G401.6 (cell line): ENCODE measurements around the gene MAP3K20.
"Not testable (repeated sequence)": the region's sequence is repeated elsewhere in the genome, so short reads cannot be mapped to it uniquely, and the experiment has no call there.

ENCODE experiments used
- FAIRE-seq: peaks from 2 replicates; lab custom pipeline; 2012; peaks lifted over from hg19 to GRCh38; lab: Jason Lieb, UNC

Gene MAP3K20

DNA sequence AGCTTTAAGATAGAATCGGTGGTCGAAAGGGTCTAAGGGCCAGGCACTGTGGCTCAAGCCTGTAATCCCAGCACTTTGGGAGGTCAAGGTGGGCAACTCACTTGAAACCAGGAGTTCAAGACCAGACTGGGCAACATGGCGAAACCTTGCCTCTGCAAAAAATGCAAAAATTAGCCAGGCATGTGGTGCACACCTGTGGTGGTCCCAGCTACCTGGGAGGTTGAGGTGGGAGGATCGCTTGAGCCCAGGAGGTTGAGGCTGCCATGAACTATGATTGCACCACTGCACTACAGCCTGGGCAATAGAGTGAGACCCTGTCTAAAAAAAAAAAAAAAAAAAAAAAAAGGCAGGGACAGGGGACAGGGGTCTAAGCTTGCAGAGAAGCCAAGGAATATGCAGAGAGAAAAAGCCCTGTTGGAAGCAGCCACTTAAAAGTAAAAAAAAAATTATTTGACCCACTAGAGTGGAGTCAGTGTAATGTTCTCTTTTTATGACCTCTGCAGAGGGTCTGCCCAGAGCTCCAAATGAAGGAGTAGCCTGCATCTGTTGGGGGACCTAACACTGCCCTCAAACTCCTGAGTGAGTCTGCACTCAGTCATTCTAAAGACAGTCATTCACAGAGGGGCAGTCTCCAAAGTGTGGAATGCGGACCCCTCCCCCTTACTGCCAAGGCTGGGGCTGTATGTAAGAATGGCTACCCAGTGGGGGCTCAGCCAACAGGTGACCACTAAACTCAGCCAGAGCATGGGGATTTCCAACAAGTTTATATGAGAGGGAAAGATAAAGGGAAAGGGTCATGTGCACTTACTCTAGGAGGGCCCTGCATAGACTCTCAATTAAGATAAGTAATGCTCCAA is 160.5 kb downstream of the MAP3K20 start:
- FAIRE-seq: no peak

DNA sequence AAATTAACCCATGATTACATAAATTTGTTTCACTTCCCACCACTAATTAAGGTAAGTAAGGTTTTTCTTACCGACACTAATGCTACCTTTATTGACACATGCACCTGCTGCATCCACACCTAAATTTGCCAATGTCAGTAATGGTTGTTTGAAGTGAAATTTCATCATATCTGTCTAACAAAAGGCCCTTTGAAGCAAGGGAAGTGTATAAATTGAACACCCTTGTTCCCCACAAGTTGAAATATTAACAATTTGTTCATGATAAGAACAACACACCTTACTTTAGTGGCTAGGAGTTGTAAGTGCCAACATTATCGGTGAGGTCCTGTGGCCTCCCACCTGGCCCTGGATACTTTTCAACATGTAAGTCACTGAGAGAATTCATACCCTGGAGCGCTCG is 162.7 kb downstream of the MAP3K20 start:
- no peak for FAIRE-seq

DNA sequence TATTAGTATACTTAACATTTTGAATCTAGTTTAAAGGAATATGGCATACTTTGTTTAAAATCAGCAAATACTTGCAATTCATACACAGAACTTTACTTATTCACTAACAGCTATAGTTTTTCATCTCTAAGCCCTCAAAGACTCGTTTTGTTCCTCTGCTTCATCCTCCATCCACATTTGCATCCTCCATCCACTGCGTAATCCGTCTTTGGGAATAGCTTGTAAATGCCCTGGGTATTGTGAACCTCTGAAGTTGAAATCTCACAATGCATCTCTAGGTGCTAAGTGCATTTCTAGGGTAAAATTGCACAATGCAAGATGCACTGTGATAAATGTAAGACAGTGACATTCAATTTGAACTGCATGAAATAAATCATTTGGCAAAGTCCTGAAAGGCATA is 163.2 kb downstream of the MAP3K20 start:
- FAIRE-seq: no peak

DNA sequence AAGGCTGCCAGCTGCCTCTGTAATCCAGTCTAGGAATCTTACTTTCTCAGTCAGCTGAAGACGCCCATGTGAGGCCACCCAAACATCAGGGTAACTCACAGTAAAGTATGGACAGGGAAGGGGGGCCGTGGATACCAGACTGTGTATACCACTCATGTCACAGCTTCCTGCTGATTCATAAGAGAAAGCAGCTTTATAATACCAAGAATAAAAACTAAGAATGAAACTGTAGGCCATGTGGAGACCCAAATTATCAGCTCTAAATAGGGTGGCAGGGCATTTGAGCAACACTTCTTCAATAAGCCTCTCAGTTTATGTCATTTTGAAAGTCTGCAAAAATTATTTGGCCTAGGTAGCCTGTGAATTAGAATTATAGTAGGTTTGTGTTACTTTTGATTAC is 164.0 kb downstream of the MAP3K20 start:
- FAIRE-seq: no peak

DNA sequence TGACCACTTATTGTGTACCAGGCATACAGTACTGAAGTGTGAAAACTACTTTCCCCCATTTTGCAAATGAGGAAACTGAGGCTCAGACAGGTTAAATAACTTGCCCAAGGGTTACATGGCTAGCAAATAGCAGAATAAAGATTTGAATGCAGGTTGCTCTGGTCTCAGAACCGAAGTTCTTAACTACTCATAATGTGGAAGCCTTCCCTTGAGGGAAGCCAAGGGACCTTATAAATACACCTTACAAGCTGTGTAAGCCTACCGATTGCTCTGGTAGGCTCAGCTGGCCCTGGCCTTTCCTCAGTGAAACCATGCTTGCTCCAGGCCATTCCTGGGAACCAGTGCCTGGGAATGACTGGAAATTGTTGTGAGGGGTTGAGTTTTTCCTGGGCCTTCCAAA is 164.4 kb downstream of the MAP3K20 start:
- no peak for FAIRE-seq

DNA sequence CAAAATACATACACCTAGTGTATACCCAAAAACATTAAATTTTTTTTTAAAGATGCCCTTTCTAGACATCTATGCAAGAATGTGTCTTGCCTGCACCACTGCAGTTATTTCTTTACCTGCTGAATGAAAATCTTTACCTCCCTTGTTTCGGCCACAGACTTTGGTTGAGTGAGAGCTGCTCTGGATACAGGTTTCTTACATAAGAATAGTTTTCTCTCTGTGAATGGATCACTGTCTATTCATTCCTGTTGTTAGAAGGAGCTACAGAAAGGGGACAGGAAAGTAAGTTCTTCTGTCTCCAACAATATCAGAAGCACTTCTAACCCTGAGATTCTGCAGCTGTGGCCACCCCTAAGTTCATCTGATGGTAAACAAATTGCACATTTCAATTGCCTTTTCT is 166.0 kb downstream of the MAP3K20 start:
- no peak for FAIRE-seq

DNA sequence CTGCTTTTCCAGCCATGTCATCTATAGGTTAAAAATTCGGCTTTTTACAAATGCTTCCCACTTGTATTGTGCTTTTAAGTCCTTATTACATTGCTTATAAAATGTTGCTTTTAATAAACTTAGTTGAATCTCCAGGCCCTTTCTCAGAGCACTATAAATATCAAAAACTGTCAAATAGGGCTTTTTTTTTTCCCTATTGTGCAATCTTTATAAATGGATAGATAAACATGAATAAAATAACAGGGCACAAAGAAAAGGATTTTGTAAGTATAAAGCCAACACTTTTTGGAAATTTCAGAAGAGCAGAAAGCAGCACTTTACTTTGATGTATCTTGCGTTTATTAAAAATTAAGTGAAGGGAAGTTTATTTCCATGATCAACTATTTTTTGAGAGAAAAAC is 171.5 kb downstream of the MAP3K20 start:
- no peak for FAIRE-seq

DNA sequence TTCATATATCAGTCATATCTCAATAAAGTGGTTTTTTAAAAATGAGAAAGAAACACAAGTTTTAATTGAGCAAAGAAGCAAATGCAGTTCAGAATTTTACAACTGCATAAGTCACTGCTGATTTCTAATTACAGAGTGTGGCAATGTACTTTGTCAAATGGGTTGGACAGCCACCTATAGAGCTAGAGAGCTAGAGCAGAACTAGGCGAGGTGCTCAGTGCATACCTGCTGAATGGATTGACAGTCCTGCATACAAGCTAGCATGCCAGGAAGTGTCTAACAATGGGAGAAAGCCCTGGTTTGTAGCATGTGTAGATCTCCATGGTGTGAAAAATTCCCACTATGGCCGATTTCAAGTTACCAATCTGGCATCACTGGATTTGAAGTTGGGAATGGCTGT is 172.7 kb downstream of the MAP3K20 start:
- FAIRE-seq: no peak

DNA sequence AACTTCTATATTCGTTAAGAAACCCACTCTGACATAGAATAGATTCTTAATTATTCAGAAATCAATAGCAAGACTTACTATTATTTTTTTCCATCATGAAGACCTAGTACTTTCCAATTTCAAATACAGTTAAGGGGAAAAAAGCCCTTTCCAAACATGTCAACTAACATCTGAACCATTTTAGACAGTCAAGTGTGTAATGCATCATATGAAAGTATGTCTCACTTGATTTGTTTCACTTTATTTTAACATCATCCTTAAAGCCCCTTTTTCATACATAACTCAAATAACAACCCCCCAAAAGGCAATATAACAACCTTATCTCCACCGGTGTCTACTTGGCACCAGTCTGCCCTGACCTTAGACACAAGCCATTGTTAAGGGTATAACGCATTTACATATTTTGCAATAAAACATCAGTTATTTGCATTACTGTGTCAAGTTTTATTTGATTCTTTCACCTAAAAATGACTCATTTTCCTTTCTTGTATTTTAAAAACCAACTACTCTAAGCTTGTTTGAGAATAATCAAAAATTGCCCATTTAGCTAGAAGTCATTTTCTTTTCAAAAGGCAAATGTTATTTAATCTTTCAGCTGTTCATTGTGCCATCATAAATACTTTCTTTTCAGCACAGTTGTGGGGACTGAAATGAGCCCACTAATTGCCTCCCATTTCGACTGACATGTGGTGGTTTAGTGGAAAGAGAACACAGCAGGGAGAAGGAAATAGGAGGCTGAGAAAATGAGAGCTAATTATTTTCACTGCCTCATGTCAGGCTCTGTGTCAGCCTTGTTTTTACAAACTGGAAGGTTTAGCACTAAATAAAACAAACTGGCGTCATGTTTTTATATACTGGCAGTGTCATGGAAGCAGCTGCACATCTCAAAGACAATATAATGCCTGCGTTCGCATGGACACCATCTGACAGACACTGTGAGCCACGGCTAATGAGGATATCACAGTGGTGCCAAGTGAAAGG is 174.3 kb downstream of the MAP3K20 start:
- no peak for FAIRE-seq

DNA sequence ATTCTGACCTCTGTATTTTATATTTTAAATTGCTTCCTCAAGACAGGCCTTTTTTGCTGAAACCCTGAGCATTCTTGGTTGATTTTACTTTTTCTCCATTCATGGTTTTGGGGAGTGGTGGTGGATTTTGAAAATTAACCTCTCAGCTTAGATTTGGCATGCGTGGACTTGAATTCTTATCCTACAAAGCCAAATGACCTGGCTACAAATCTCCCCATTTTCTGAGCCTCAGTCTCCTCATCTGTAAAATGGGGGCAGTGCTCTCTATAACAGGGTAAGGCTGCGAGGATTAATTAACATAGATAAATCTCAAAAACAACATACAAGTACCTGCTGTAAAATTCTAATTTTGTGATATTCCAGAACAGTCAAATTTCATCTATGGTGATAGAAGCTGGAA is 175.6 kb downstream of the MAP3K20 start:
- FAIRE-seq: no peak

DNA sequence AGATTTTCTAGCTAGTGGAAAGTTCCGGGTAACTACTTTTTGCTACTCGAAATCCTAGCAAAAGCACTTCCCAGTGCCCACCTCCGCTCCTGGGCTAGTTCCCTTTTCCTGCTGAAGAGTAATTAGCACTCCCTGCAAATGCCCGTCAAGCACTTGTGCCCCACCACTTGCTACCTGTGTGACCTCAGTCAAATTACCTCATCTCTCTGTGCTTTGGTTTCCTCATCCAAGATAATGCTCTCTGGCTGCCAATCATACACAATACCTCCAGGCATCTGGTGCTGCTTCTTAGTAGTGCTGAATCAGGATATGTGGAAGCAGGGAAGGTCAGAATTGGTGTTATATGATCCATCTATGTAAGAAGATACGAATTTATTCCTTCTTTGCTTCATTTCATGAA is 176.9 kb downstream of the MAP3K20 start:
- no peak for FAIRE-seq

DNA sequence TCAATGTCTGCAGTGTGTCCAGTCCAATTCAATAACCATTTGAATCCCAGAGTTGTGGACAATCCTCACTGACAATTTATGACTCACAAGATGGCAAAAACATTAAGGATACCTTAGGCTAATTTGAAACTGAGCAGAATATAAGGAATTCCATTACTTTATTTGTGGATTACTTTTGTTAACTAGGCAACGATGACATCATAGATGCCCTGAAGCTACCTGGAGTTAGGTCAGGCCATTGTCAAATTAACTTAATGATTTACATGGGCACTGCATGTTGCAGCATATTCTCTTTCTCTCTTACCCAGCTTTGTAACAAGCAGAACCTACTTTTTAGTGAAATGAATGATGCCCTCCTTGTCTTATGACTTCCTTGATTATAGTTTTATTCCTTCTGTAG is 179.0 kb downstream of the MAP3K20 start:
- FAIRE-seq: no peak

DNA sequence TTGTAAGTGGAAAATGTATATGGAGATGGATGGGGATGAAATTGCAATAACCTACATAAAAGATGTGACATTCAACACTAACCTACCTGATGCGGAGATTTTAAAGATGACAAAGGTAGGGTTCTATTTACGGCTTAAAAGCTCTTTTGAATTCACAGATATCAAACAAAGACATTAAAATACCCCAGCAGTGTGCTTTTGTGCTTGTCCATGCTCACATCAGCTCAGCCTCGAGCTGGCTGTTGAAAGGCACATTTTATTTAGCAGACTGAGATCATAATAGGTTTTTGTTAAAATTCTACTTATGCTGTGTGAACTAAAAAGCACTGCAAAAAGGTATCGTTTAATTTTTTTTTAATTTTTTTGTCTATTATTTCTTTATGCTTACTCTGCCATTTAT is 183.1 kb downstream of the MAP3K20 start:
- FAIRE-seq: no peak

DNA sequence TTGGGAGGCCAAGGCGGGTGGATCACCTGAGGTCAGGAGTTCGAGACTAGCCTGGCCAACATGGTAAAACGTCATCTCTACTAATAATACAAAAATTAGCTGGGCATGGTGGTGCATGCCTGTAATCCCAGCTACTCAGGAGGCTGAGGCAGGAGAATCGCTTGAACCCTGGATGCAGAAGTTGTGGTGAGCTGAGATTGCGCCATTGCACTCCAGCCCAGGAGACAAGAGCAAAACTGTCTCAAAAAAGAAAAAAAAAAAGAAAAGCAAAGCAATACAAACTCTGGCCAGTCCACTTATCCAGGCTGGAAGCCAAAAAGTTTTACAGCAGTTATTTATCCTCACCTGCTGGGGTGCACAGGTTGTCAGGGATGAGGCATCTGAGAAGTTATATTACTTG is 186.7 kb downstream of the MAP3K20 start:
- FAIRE-seq: not testable (repeated sequence)

DNA sequence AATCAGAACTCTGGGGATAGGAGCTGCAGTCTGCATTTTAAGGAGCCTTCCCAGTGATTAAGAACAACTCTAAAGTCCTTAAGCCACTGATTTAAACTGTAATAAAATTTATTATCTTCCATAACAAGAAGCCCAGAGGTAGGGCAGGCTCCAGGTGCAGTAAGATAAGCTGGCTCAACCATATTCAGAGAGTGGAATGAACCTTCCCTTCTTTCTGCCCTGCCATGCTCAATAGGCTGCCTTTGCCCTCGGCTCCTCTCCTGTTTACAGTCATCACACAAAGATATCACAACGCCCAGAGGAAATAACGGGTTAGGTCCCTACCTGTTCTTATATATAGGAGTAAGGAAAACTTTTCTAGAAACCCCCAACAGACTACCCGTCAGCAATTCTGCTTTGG is 188.5 kb downstream of the MAP3K20 start:
- FAIRE-seq: no peak

DNA sequence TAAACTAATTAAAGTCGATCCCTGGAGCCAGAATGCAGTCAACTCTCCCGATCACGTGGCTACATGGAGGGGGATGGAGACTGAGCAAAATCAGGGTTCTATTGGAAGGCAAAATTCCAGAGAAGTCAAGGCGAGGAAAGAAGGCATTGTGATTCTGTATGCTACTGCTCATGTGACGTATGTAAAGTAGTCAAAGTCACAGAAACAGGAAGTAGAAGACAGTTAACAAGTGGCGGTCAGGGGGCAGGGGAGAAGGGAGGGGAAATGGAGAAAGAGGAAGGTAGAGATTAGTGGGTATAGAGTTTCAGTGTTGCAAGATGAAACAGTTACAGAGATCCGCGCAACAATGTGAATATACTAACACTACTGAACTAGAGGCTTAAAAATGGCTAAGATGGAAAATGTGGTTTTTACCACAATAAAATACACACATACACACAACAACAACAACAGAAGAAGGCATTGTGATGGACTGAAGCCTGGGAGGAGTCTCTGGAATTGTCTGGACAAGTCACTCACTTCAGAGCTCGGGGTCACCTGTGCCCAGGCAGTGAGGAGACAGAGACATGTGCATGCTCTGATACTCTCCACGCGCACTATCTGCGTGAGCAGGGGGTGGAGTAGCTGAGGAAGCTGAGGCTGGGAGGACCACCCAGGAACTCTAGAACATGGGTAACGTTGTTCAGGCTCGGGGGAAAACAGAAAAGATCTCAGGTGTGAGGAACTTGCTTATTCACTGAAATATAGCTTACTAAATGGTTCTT is 189.1 kb downstream of the MAP3K20 start:
- FAIRE-seq: no peak

DNA sequence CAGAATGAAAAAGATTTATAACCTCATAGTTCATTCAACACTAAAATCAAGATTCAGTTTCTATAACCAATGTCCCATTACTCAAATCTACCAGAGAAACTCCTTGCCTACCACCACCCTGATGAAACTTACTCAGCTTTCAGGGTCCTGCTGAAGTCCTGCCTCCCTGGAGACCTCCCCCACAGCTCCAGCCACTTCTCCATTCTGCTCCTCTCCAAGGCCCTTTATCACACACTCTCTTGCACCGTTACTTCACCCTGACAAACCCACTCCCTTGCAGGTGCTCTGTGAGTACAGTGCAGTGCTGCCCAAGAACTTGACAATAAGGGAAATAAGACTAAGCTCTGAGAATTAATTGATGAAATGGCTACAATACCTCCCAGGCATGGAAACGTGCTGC is 195.5 kb downstream of the MAP3K20 start:
- no peak for FAIRE-seq

DNA sequence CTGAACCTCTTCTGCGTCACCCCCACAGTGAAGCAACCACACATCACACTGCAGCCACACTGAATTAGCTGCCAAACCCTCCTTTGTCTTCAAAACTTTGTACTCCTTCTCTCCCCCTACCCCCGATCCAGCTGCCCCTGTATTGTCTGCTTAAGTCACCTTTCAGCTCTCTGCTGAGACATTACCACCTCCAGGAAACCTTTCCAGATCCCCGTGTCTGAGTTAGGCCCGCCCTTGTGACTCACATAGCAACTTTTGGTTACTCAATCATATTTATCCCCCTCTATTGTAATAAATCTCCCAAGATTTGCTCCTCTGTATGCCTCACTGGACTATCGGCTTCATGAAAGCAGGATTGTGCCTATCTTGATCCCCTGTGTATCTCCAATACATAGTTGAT is 196.2 kb downstream of the MAP3K20 start:
- no peak for FAIRE-seq

DNA sequence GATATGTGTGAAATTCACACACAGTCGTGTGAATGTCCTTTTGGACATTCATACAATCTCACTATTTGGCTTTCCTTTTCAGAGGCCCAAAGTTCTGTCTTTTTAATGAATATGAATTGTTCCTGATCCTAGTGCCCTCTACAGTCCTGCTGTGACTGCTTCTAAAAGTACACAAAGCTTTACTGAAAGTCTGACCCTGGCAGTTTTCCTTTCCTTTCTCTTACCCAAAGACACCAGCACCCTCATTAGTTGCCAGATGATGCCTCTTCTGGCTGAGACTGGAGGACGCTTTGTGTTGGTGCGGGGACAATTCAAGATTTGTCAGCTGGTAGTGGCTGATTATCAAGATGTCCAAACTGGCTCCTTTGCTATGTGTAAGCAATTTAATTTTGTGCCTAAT is 197.2 kb downstream of the MAP3K20 start:
- no peak for FAIRE-seq

DNA sequence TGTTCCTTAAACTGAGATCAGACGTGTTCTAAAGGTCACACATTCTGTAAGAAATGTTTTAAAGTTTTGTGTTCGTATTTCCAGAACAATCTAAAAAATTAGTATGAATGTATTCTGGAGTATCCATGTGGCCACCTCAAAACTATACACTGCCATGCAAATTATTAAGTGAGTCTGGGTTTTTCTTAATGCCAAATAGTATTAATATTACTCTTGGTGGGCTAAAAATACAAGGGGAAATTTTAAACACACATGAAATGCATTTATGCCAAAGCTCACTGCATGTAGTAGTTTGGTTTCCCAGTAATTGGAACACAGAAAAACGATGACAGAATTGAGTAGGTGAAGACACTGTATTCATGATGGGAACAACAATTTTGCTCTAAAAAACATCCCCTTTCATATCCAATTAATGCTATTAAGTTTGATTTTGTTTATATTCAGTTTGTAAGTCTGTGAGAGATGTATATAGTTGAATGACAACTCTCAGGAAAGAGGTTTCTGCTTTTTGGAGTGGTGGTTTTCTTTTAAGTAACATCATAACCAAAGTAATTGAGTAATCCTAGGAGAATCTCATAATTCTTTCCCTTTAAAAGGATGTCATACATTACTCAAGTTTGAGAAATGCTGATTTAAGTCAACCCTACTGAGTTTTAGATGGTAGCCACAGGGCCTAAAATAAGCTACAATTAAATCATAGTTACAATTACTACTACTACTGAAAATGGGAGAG is 203.3 kb downstream of the MAP3K20 start:
- FAIRE-seq: no peak

DNA sequence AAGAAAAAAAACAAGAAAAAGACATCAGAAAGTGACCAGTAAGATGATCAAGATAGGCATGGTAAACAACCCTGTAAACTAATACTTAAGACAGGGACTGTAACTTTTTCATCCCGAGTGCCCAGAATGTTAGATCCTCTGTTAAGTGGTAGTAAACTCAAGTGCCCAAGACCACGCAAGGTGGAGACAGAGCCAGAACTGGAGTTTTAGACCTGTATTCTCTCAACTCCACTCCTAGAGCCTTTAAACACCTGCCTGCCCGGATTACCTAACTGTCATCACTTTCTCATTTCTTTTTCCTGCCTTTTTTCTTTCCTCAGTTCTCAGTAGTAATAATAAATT is 203.9 kb downstream of the MAP3K20 start:
- FAIRE-seq: no peak

DNA sequence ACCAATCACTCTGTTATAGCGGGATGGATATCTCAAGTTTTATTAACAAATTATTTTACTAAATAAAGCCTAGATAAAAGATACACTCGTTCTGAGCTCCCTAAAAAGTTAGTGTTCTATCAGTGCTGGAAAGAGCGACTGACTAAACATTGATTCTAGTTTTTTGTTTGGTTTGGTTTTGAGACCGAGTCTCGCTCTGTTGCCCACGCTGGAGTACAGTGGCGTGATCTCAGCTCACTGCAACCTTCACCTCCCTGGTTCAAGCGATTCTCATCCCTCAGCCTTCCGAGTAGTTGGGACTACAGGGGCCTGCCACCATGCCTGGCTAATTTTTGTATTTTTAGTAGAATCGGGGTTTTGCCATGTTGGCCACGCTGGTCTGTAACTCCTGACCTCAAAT is 205.2 kb downstream of the MAP3K20 start:
- FAIRE-seq: no peak
